PC-9 (cell line): ENCODE measurements around the gene RALGAPA2. TPM values are rescaled to one million over a fixed set of nuclear protein-coding genes. Genes with fewer than 3 reads are reported as not detected.

Experiments used
- BruUV-seq: library from RNA; stranded (reverse); fragments of 400-500 nt; replicated peaks from 2 replicates; lab custom pipeline; 2021; lab: Mats Ljungman, UMichigan
- CTCF ChIA-PET: fragments of 300-600 bp; sonication (Branson Sonifier 250); formaldehyde crosslinking; loops from one replicate; lab custom pipeline; 2022; ENCODE audit warnings: antibody characterized with exemption; lab: Charles Lee
- POLR2A ChIA-PET: fragments of 300-600 bp; sonication (Branson Sonifier 250); formaldehyde crosslinking; loops from one replicate; lab custom pipeline; 2022; ENCODE audit warnings: antibody characterized with exemption; ENCODE audit not compliant: unreplicated experiment; lab: Charles Lee
- DNase-seq, 2 experiments: peaks; one replicate each; pipeline versions ENCODE4 v3.0.0 to v3.0.0-alpha.2; 2015 to 2022; ENCODE audit warnings: mixed read lengths in 1 of 2
- H2AFZ ChIP-seq: fragments of 200-600 bp; sonication (generic); 2 replicates; pipeline ENCODE4 v1.8.1; 2017; ENCODE audit warnings: antibody characterized with exemption
- H3F3A ChIP-seq: fragments of 200-600 bp; sonication (generic); 2 replicates; pipeline ENCODE4 v1.8.1; 2017; ENCODE audit warnings: antibody characterized with exemption, mild to moderate bottlenecking, low read depth; ENCODE audit not compliant: insufficient read depth
- H3K27ac ChIP-seq: fragments of 200-600 bp; sonication (generic); 2 replicates; pipeline ENCODE4 v1.6.1; 2016; ENCODE audit warnings: mixed run types
- H3K27me3 ChIP-seq: fragments of 200-600 bp; sonication (generic); 2 replicates; pipeline ENCODE4 v1.6.1; 2016; ENCODE audit warnings: low read depth, mixed run types; ENCODE audit not compliant: insufficient read depth
- H3K36me3 ChIP-seq: fragments of 200-600 bp; sonication (generic); 2 replicates; pipeline ENCODE4 v1.6.1; 2016; ENCODE audit warnings: low read depth, mixed run types
- H3K4me1 ChIP-seq: fragments of 200-600 bp; sonication (generic); replicated peaks from 2 replicates; pipeline ENCODE4 v1.6.1; 2016; ENCODE audit warnings: mixed run types; ENCODE audit not compliant: insufficient read depth
- H3K4me2 ChIP-seq: fragments of 200-600 bp; sonication (generic); 2 replicates; pipeline ENCODE4 v1.6.1; 2017; ENCODE audit warnings: mixed run types
- H3K4me3 ChIP-seq: fragments of 200-600 bp; sonication (generic); 2 replicates; pipeline ENCODE4 v1.6.1; 2016; ENCODE audit warnings: mixed run types
- H3K79me2 ChIP-seq: fragments of 200-600 bp; sonication (generic); 2 replicates; pipeline ENCODE4 v1.6.1; 2017; ENCODE audit warnings: low read depth, mixed run types
- H3K9me2 ChIP-seq: fragments of 200-600 bp; sonication (generic); 2 replicates; pipeline ENCODE4 v1.8.1; 2017; ENCODE audit warnings: mild to moderate bottlenecking; ENCODE audit not compliant: insufficient read depth
- H3K9me3 ChIP-seq: fragments of 200-600 bp; sonication (generic); 2 replicates; pipeline ENCODE4 v1.8.1; 2016; ENCODE audit warnings: low read depth; ENCODE audit not compliant: insufficient read depth
- H4K20me1 ChIP-seq: fragments of 200-600 bp; sonication (generic); 2 replicates; pipeline ENCODE4 v1.8.1; 2017; ENCODE audit not compliant: insufficient read depth
- EZH2 ChIP-seq: fragments of 200-600 bp; sonication (generic); IDR thresholded peaks from 2 replicates; pipeline ENCODE4 v1.8.0; 2017; ENCODE audit warnings: antibody characterized with exemption, low read depth
- intact Hi-C: fragments of 100-400 bp; cut with micrococcal nuclease; formaldehyde crosslinking; loops from one replicate; pipeline ENCODE4 v1.10.0; 2022; ENCODE audit not compliant: unreplicated experiment
- total RNA-seq: library from RNA; stranded (reverse); gene quantifications from 2 replicates; pipeline ENCODE4 v1.2.3, GENCODE V29; 2021
- TF ChIP-seq, protein P1 (sequence below): fragments of 200-600 bp; sonication (generic); conservative IDR thresholded peaks from 2 replicates; pipeline ENCODE4 v1.6.1; 2017; ENCODE audit warnings: mixed run types, antibody characterized with exemption, mild to moderate bottlenecking, moderate library complexity

The RALGAPA2 gene
- total RNA-seq, 1 experiment from 2014 or later = 28.7 TPM

DNA sequence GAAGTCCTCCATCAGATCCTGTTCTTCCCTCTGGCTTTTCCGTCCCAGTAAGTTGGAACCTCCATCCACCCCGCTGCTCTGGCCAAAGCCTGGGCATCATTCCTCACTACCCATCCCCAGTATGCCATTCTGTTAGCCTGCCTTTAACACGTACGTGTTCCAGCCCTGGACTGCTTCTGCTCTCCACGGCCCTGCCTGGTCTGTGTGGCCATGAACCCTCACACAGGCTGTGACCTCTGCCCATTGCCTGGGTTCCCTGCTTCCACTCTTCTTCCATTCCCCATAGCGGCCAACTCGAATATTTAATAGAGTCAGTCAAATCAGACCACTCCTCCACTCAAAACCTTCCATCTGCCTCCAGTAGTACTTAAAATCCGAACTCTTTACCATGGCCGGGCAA lies 29.4 kb downstream of the RALGAPA2 start:
- Histone ChIP-seq H3K4me1 (no peaks in the 10 kb centered on the region), H3K4me2 (no peak overlapping the region), H3K79me2 (no peaks in the 10 kb centered on the region), H3K4me3 (no peak overlapping the region), H3K9me2 (no peaks in the 10 kb centered on the region), H3K27me3 (no peaks in the 10 kb centered on the region), H2AFZ (no peak overlapping the region), H3K9me3 (no peaks in the 10 kb centered on the region), H3K36me3 (no peaks in the 10 kb centered on the region), H3K27ac (no peak overlapping the region), H4K20me1 (no peaks in the 10 kb centered on the region), H3F3A (no peaks in the 10 kb centered on the region)
- CTCF ChIA-PET = no interaction called here
- DNase-seq = no peak
- intact Hi-C loops = no loop called here
- BruUV-seq = no TSS peak
- no peak for TF ChIP-seq EZH2
- TF ChIP-seq, protein P1, sequence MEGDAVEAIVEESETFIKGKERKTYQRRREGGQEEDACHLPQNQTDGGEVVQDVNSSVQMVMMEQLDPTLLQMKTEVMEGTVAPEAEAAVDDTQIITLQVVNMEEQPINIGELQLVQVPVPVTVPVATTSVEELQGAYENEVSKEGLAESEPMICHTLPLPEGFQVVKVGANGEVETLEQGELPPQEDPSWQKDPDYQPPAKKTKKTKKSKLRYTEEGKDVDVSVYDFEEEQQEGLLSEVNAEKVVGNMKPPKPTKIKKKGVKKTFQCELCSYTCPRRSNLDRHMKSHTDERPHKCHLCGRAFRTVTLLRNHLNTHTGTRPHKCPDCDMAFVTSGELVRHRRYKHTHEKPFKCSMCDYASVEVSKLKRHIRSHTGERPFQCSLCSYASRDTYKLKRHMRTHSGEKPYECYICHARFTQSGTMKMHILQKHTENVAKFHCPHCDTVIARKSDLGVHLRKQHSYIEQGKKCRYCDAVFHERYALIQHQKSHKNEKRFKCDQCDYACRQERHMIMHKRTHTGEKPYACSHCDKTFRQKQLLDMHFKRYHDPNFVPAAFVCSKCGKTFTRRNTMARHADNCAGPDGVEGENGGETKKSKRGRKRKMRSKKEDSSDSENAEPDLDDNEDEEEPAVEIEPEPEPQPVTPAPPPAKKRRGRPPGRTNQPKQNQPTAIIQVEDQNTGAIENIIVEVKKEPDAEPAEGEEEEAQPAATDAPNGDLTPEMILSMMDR = no peak
- POLR2A ChIA-PET = no interaction called here

DNA sequence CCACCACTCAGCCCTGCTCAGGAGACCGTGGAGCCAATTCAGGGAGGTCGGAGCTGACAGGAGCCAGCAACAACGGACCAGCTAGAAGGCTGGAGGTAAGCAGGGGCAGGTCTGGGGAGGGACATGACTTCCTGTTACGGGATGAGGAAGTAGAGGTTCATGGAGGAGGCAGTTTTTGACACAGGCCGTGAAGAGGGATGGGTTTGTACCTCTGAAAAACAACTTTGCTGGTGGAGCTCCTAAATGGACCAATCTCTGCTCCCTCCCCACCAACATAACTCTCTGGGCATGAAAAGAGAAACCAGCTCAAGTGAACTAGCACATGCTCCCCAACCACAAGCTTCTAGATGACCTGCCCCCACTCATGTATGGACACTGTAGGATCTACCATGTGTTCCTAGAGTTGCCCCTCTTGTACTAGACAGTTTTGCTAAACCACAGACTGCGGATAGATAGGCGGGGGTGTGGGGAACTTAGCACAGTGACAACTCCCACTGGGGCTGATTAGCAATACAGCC lies 31.4 kb downstream of the RALGAPA2 start:
- Histone ChIP-seq H3K4me3 (no peak overlapping the region), H3K4me1 (no peaks in the 10 kb centered on the region), H4K20me1 (no peaks in the 10 kb centered on the region), H2AFZ (no peak overlapping the region), H3K79me2 (no peaks in the 10 kb centered on the region), H3K9me2 (no peaks in the 10 kb centered on the region), H3K36me3 (no peaks in the 10 kb centered on the region), H3K4me2 (no peak overlapping the region), H3F3A (no peaks in the 10 kb centered on the region), H3K27me3 (no peaks in the 10 kb centered on the region), H3K9me3 (no peaks in the 10 kb centered on the region), H3K27ac (no peak overlapping the region)
- DNase-seq = no peak
- TF ChIP-seq, protein P1 = no peak
- TF ChIP-seq EZH2 = no peak
- intact Hi-C loops = no loop called here
- CTCF ChIA-PET = no interaction called here
- no TSS peak for BruUV-seq
- POLR2A ChIA-PET = no interaction called here

DNA sequence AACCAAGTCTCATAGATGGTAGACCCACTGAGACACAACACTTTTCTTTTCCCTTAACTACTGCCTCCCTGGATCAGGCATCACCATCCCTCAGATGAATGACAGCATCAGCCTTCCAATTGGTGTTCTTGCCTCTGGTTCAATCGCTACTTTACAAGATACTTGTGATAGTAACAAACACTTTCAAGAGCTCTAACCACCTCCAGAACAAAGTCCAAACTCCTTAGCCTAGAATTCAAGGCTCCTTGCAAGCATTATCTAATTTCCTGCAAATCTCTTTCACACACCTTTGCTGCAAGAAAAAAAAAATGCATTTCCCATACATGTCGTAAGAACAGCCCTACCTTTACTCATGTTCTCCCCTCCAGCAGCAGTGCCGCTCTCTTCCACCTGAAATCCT lies 33.1 kb downstream of the RALGAPA2 start:
- no peaks in the 10 kb centered on the region for H3K36me3 ChIP-seq
- no peaks in the 10 kb centered on the region for H3K4me1 ChIP-seq
- no peak overlapping the region for H2AFZ ChIP-seq
- no peak overlapping the region for H3K4me2 ChIP-seq
- H3K79me2 ChIP-seq = no peaks in the 10 kb centered on the region
- no peaks in the 10 kb centered on the region for H3K9me3 ChIP-seq
- no TSS peak for BruUV-seq
- POLR2A ChIA-PET = no interaction called here
- no peaks in the 10 kb centered on the region for H4K20me1 ChIP-seq
- intact Hi-C loops = no loop called here
- no peak for DNase-seq
- CTCF ChIA-PET = no interaction called here
- H3F3A ChIP-seq = no peaks in the 10 kb centered on the region
- H3K27ac ChIP-seq = no peak overlapping the region
- no peak overlapping the region for H3K4me3 ChIP-seq
- no peak for TF ChIP-seq EZH2
- TF ChIP-seq, protein P1 = no peak
- no peaks in the 10 kb centered on the region for H3K9me2 ChIP-seq
- H3K27me3 ChIP-seq = no peaks in the 10 kb centered on the region
